Measurements from ENCODE around the gene MPO. TPM values are rescaled to one million over a fixed set of nuclear protein-coding genes. Genes with fewer than 3 reads are reported as not detected.

The MPO gene
- total RNA-seq, 1 donor from 2014 or later = 0.23 TPM

GRCh38 chr17:58233543-58233942 lies 47.2 kb downstream of the MPO start:
- DNase-seq (ENCODE audit: low spot score) = no peak

DNA sequence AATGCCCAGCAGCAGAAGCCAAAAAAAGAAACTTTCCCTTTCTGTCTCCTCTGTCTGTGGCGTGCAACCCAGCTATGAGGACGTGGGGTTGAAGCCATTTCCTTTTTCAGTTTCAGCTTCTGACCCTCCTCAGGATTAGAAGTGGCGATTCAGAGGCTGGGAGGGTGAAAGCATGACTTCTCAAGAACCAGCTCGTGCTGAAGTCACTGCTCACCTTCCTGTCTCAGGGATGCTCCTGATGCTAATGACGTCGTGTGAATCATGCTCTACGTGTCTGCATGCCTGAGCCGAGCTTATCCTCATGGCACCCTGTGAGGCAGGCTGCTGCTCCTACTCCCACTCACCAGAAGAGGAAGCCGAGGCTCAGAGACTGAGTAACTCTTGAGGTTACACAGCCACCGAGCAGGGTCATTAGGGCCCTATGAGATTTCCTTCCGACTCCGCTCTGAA lies 48.0 kb downstream of the MPO start:
- DNase-seq (ENCODE audit: low spot score) = no peak

DNA sequence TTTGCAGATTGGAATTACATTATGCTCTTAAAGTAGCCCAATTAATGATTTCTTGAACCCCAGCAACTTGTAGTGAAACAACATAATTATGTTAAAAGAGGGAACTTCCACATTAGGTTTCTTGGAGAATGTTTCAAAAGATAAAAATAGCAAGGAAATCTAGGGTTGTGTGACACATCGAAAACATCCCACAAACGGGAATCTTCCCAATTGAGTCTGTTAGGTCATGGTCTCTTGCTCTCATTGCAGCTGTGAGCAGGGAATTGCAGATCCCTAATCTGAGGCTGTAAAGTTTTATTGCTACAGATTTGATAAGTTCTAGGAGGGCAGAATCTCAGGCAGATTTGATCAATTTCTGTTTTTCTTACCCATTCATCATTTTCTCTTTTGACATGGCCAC lies 49.1 kb downstream of the MPO start:
- DNase-seq (ENCODE audit: low spot score) = no peak

GRCh38 chr17:58229881-58230280 lies 50.9 kb downstream of the MPO start:
- DNase-seq (ENCODE audit: low spot score) = no peak

GRCh38 chr17:58229384-58229783 lies 51.4 kb downstream of the MPO start:
- no peak for DNase-seq (ENCODE audit: low spot score)

- DNase-seq (ENCODE audit: low spot score) = no peak
Measured at GRCh38 chr17:58228679-58229078, 52.1 kb downstream of the MPO start.

DNA sequence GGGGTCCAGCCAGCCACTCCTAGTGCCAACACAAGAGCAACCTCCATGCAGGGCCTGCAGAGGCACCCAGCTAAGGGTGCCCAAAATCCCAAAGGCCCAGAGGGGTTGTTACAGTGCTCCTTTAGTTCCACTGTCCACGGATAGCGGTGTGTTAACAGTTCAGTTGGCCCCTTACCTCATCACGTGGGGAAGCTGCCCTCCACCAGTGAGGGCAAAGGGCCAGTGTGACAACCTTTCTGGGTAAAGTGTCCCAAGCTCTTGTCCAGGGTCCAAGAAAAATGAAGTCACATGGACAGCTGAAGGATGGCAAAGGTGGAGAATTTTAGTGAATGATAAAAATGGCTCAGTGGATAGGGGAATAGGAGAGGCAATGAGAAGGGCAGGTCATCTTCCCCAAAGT lies 53.0 kb downstream of the MPO start:
- no peak for DNase-seq (ENCODE audit: low spot score)

GRCh38 chr17:58224315-58224714 lies 56.4 kb downstream of the MPO start:
- DNase-seq (ENCODE audit: low spot score) = no peak

Other genes starting within 250 kb of the MPO start
- 52.3 TPM for gene DYNLL2, start 197.5 kb downstream of the MPO start, total RNA-seq
- not detected for gene OR4D1, start 132.6 kb downstream of the MPO start, total RNA-seq
- gene OR4D2, start 114.0 kb downstream of the MPO start, total RNA-seq = not detected
- gene EPX, start 88.2 kb downstream of the MPO start, total RNA-seq = not detected
- 28.7 TPM for gene MKS1, start 61.7 kb downstream of the MPO start, total RNA-seq
- gene LPO, start 42.4 kb downstream of the MPO start, total RNA-seq = not detected
- 21.0 TPM for gene TSPOAP1, start 47.9 kb upstream of the MPO start, total RNA-seq
- 55.2 TPM for gene SUPT4H1, start 71.3 kb upstream of the MPO start, total RNA-seq
- 19.1 TPM for gene RNF43, start 136.6 kb upstream of the MPO start, total RNA-seq
- gene HSF5, start 207.5 kb upstream of the MPO start, total RNA-seq = 0.18 TPM
- gene MTMR4, start 233.7 kb upstream of the MPO start, total RNA-seq = 76.4 TPM

Data from ureter (tissue), 1 donor.